ENCODE results near the gene IFT43. TPM values are rescaled to one million over a fixed set of nuclear protein-coding genes. Genes with fewer than 3 reads are reported as not detected.

Gene IFT43
- total and polyA plus RNA-seq, 10 of the 15 experiments (the other 5 are each of a cell fraction or from before 2014, with no cell fraction given) = 8.2 to 24.8 (median 14.0) TPM

DNA sequence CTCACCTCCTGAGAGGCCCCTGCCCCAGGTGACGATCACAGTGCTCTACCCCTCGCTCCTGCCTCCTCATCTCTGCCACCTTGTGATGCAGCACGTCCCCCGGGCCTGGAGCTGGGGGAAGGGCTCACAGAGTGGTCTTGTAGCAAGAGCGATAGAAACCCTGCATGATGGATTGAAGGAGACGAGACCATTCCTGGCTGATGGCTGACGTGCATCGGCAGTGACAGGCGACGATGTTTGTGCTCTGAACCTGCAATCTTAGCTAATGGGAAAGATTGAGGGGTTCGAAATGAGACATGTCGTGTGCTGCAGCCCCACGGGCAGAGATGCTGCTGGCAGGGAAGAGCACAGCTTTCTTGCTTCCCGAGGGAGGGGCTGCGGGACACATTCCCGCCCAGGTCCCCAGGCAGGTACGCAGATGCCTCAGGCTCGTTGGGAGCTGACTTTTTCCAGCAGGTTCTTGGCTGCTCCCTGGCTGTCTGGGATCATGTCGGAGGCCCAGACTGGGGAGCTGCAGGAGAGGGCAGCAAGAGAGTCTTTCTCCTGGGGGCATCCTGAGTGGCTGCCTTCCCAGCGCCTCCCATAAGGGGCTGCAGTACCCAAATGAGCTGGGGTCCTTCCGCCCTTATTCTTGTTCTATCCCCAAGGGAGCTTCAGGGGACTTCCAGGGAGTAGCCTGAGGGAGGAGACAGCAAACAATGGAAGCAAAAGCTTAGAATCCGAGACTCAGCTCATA is 127.5 kb downstream of the IFT43 start:
- no peak for ATAC-seq
- ChIA-PET POLR2A (no interaction called here), CTCF (interaction anchor here (0.5 to 2.1 kb wide), 2 partner anchors 62 to 391 kb away, joined by 3 to 10 read pairs; no protein-coding TSS in a partner anchor), SMC1A (ENCODE audit: uncharacterized antibody, unreplicated experiment) (interaction anchor here (0.9 to 1.0 kb wide), 2 partner anchors 62 to 559 kb away, joined by 3 read pairs; no protein-coding TSS in a partner anchor), RAD21 (ENCODE audit: unreplicated experiment) (interaction anchor here (0.8 kb wide), 1 partner anchor 238 kb away, joined by 3 read pairs; no protein-coding TSS in a partner anchor)
- intact Hi-C loops (cut with micrococcal nuclease; ENCODE audit: unreplicated experiment) = no loop called here
- Histone ChIP-seq H2AFZ (ENCODE audit: control insufficient read depth, low read depth, low read length) (no peak overlapping the region), H3K27ac (ENCODE audit: control insufficient read depth, insufficient read depth) (no peak overlapping the region), H3K4me1 (ENCODE audit: control insufficient read depth, insufficient read depth, low read length) (no peaks in the 10 kb centered on the region), H3K4me3 (no peak overlapping the region), H3K9me3 (replicated peaks; ENCODE audit: control insufficient read depth, insufficient read depth, low read length) (no peaks in the 10 kb centered on the region; the same call in 2 of the 3 replicates), H3K9ac (ENCODE audit: control insufficient read depth, insufficient read depth, low read length) (no peak overlapping the region), H3K36me3 (ENCODE audit: control insufficient read depth in 2 of 2, insufficient read depth in 2 of 2, low read length in 1 of 2) (no peaks in the 10 kb centered on the region), H3K79me2 (ENCODE audit: control insufficient read depth, insufficient read depth, low read length) (no peaks in the 10 kb centered on the region), H3K27me3 (replicated peaks in 1 of 2; ENCODE audit: control insufficient read depth in 2 of 2, insufficient read depth in 2 of 2, low read length in 1 of 2) (no peaks in the 10 kb centered on the region), H3K4me2 (ENCODE audit: control insufficient read depth, insufficient read depth) (no peak overlapping the region), H4K20me1 (ENCODE audit: control insufficient read depth, insufficient read depth) (no peaks in the 10 kb centered on the region)
- no peak for DNase-seq (ENCODE audit: low read depth, low spot score)
- peak; percentile 13 for TF ChIP-seq MEF2B (IDR thresholded peaks at IDR 0.05; ENCODE audit: partially characterized antibody, poor library complexity, severe bottlenecking)
- no peak for TF ChIP-seq IRF3 (IDR thresholded peaks at IDR 0.05)
- in situ Hi-C loops (cut with MboI) = no loop called here
- no peak for FAIRE-seq
- WGBS (ENCODE audit: insufficient coverage, insufficient replicate concordance, low lambda C conversion rate, missing lambda C conversion rate) = 29% methylated on average over 22 of the region's 22 CpGs
- no TSS peak for BruUV-seq (replicated peaks)

GRCh38 chr14:76113691-76114090 is 128.1 kb downstream of the IFT43 start:
- BruUV-seq (replicated peaks) = no TSS peak
- 11% methylated on average over 8 of the region's 8 CpGs for WGBS (ENCODE audit: insufficient coverage, insufficient replicate concordance, low lambda C conversion rate, missing lambda C conversion rate)
- TF ChIP-seq ASH2L (IDR thresholded peaks at IDR 0.05; ENCODE audit: borderline replicate concordance, low read depth) (no peak), SKIL (IDR thresholded peaks at IDR 0.05; ENCODE audit: low read depth, poor library complexity, severe bottlenecking) (no peak), TAF1 (IDR thresholded peaks at IDR 0.05; ENCODE audit: borderline replicate concordance, low read depth, low read length) (no peak), ZNF207 (IDR thresholded peaks at IDR 0.05; ENCODE audit: borderline replicate concordance) (no peak), ZBED1 (IDR thresholded peaks at IDR 0.05; ENCODE audit: borderline replicate concordance) (no peak), TCF12 (IDR thresholded peaks at IDR 0.05; ENCODE audit: low read depth, low read length) (no peak), CEBPB (IDR thresholded peaks at IDR 0.05; ENCODE audit: borderline replicate concordance in 1 of 2, low read depth in 2 of 2, low read length in 2 of 2) (no peak), GABPA (IDR thresholded peaks at IDR 0.05; ENCODE audit: low read depth) (no peak)

More at GRCh38 chr14:76113691-76114090, 128.1 kb downstream of the IFT43 start:
- no peaks in the 10 kb centered on the region for H3K27me3 ChIP-seq (replicated peaks in 1 of 2; ENCODE audit: control insufficient read depth in 2 of 2, insufficient read depth in 2 of 2, low read length in 1 of 2)
- DNase-seq (ENCODE audit: low read depth, low spot score) (no peak), ATAC-seq (no peak), FAIRE-seq (no peak)
- no peaks in the 10 kb centered on the region for H3K79me2 ChIP-seq (ENCODE audit: control insufficient read depth, insufficient read depth, low read length)
- no peaks in the 10 kb centered on the region; the same call in 2 of the 3 replicates for H3K9me3 ChIP-seq (replicated peaks; ENCODE audit: control insufficient read depth, insufficient read depth, low read length)
- ChIA-PET RAD21 (ENCODE audit: unreplicated experiment) (interaction anchor here (0.8 kb wide), 1 partner anchor 238 kb away, joined by 3 read pairs; no protein-coding TSS in a partner anchor), CTCF (interaction anchor here (2.1 kb wide), 1 partner anchor 63 kb away, joined by 10 read pairs; no protein-coding TSS in a partner anchor), POLR2A (no interaction called here), SMC1A (ENCODE audit: uncharacterized antibody, unreplicated experiment) (interaction anchor here (1.0 kb wide), 1 partner anchor 559 kb away, joined by 3 read pairs; no protein-coding TSS in a partner anchor)
- intact Hi-C loops (cut with micrococcal nuclease; ENCODE audit: unreplicated experiment) = no loop called here
- no peak overlapping the region for H2AFZ ChIP-seq (ENCODE audit: control insufficient read depth, low read depth, low read length)
- H3K4me3 ChIP-seq = no peak overlapping the region
- H4K20me1 ChIP-seq (ENCODE audit: control insufficient read depth, insufficient read depth) = no peaks in the 10 kb centered on the region
- in situ Hi-C loops (cut with MboI) = no loop called here
- H3K4me1 ChIP-seq (ENCODE audit: control insufficient read depth, insufficient read depth, low read length) = no peaks in the 10 kb centered on the region
- no peak overlapping the region for H3K27ac ChIP-seq (ENCODE audit: control insufficient read depth, insufficient read depth)
- H3K4me2 ChIP-seq (ENCODE audit: control insufficient read depth, insufficient read depth) = no peak overlapping the region
- no peaks in the 10 kb centered on the region for H3K36me3 ChIP-seq (ENCODE audit: control insufficient read depth in 2 of 2, insufficient read depth in 2 of 2, low read length in 1 of 2)
- no peak overlapping the region for H3K9ac ChIP-seq (ENCODE audit: control insufficient read depth, insufficient read depth, low read length)
